Measurements from ENCODE around the gene WASHC3.
"Not testable (repeated sequence)": the region's sequence is repeated elsewhere in the genome, so short reads cannot be mapped to it uniquely, and the experiment has no call there.

The WASHC3 gene

DNA sequence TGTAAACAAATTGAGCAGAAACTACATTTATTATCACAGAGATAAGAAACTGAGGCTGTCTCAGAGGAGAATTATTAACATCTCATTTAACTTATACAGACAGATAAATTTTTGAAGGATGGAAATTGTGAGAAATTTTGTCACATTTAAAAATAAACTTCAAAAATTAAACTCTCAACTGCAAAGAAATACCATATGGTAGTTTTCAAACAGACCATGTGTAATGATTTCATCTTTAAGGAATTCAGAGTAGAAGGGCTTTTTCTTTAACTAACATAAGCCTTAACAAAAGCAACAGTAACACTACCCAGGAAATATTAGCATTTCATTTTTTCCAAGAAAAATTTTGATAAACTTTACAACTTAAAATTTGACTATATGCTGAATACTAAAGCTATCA lies 31.5 kb upstream of the WASHC3 start:
- TF ChIP-seq, protein P1, sequence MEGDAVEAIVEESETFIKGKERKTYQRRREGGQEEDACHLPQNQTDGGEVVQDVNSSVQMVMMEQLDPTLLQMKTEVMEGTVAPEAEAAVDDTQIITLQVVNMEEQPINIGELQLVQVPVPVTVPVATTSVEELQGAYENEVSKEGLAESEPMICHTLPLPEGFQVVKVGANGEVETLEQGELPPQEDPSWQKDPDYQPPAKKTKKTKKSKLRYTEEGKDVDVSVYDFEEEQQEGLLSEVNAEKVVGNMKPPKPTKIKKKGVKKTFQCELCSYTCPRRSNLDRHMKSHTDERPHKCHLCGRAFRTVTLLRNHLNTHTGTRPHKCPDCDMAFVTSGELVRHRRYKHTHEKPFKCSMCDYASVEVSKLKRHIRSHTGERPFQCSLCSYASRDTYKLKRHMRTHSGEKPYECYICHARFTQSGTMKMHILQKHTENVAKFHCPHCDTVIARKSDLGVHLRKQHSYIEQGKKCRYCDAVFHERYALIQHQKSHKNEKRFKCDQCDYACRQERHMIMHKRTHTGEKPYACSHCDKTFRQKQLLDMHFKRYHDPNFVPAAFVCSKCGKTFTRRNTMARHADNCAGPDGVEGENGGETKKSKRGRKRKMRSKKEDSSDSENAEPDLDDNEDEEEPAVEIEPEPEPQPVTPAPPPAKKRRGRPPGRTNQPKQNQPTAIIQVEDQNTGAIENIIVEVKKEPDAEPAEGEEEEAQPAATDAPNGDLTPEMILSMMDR (IDR thresholded peaks at IDR 0.05; ENCODE audit: borderline replicate concordance, extremely low read depth, low read length, poor library complexity, severe bottlenecking): no peak
- no peak for TF ChIP-seq EZH2 (IDR thresholded peaks at IDR 0.05; ENCODE audit: borderline replicate concordance, low read depth, low read length, severe bottlenecking)
- Histone ChIP-seq H2AFZ (ENCODE audit: low read depth, low read length) (no peak overlapping the region), H3K4me2 (ENCODE audit: insufficient read depth, low read length) (no peak overlapping the region), H3K9me3 (ENCODE audit: insufficient read depth, low read length, severe bottlenecking) (peaks cover 6% of the 10 kb centered on the region), H3K4me1 (ENCODE audit: insufficient read depth, low read length) (no peaks in the 10 kb centered on the region), H4K20me1 (ENCODE audit: insufficient read depth, low read length) (no peaks in the 10 kb centered on the region), H3K36me3 (ENCODE audit: insufficient read depth, low read length) (peaks cover 51% of the 10 kb centered on the region), H3K27ac (ENCODE audit: low read length) (no peak overlapping the region), H3K4me3 (ENCODE audit: low read depth in 1 of 2, low read length in 2 of 2) (no peak overlapping the region), H3K27me3 (ENCODE audit: insufficient read depth, low read length, poor library complexity) (no peaks in the 10 kb centered on the region), H3K9ac (ENCODE audit: low read depth, low read length) (no peak overlapping the region), H3K79me2 (ENCODE audit: insufficient read depth, low read length) (no peaks in the 10 kb centered on the region; the same call in 1 of the 2 replicates)
- DNase-seq: no peak
- ATAC-seq (ENCODE audit: insufficient read depth, low read depth): no peak

DNA sequence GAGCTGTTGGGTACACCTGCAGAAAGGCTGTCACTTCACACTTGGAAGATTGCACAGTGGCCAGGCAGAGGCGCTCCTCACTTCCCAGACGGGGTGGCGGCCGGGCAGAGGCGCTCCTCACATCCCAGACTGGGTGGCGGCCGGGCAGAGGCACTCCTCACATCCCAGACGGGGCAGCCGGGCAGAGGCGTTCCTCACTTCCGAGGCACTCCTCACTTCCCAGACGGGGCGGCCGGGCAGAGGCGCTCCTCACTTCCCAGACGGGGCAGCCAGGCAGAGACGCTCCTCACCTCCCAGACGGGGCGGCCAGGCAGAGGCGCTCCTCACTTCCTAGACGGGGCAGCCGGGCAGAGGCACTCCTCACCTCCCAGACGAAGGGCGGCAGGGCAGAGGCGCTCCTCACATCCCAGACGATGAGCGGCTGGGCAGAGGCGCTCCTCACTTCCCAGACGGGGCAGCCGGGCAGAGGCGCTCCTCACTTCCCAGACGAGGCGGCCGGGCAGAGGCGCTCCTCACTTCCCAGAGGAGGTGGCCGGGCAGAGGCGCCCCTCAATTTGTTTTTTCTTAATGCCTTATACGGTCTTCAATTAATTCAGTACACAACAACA lies 27.5 kb upstream of the WASHC3 start:
- DNase-seq: peak; percentile 13
- H3K4me3 ChIP-seq (ENCODE audit: low read depth in 1 of 2, low read length in 2 of 2); H3K79me2 ChIP-seq (ENCODE audit: insufficient read depth, low read length); H3K9me3 ChIP-seq (ENCODE audit: insufficient read depth, low read length, severe bottlenecking); H3K27me3 ChIP-seq (ENCODE audit: insufficient read depth, low read length, poor library complexity); H4K20me1 ChIP-seq (ENCODE audit: insufficient read depth, low read length); ATAC-seq (ENCODE audit: insufficient read depth, low read depth); H3K27ac ChIP-seq (ENCODE audit: low read length); H3K4me1 ChIP-seq (ENCODE audit: insufficient read depth, low read length); H2AFZ ChIP-seq (ENCODE audit: low read depth, low read length); H3K4me2 ChIP-seq (ENCODE audit: insufficient read depth, low read length); H3K9ac ChIP-seq (ENCODE audit: low read depth, low read length): not testable (repeated sequence)
- peaks cover 47% of the 10 kb centered on the region for H3K36me3 ChIP-seq (ENCODE audit: insufficient read depth, low read length)

DNA sequence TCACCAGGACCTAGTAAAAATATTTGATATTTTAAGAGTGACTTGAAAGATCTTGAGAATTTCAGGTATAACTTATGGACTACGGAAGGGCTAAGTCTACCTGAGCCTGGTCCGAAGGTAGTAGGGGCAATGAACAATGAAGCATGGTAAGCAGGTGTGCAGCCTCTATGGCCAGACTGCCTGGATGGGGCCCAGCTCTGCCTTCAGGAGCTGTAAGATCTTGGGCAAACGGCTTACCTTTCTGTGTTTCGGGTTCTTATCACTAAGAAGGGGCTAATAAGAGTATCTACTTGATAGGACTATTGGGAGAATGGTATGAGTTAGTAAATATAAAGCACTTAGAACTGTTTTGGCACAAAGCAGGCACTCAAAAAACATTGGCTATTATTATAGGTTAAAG lies 19.1 kb upstream of the WASHC3 start:
- H3K9me3 ChIP-seq (ENCODE audit: insufficient read depth, low read length, severe bottlenecking): no peaks in the 10 kb centered on the region
- no peaks in the 10 kb centered on the region for H3K27me3 ChIP-seq (ENCODE audit: insufficient read depth, low read length, poor library complexity)
- no peak overlapping the region for H2AFZ ChIP-seq (ENCODE audit: low read depth, low read length)
- no peak overlapping the region for H3K9ac ChIP-seq (ENCODE audit: low read depth, low read length)
- H4K20me1 ChIP-seq (ENCODE audit: insufficient read depth, low read length): no peaks in the 10 kb centered on the region
- TF ChIP-seq EZH2 (IDR thresholded peaks at IDR 0.05; ENCODE audit: borderline replicate concordance, low read depth, low read length, severe bottlenecking): no peak
- TF ChIP-seq, protein P1 (IDR thresholded peaks at IDR 0.05; ENCODE audit: borderline replicate concordance, extremely low read depth, low read length, poor library complexity, severe bottlenecking): no peak
- no peak overlapping the region for H3K4me2 ChIP-seq (ENCODE audit: insufficient read depth, low read length)
- no peak for ATAC-seq (ENCODE audit: insufficient read depth, low read depth)
- no peaks in the 10 kb centered on the region for H3K79me2 ChIP-seq (ENCODE audit: insufficient read depth, low read length)
- H3K36me3 ChIP-seq (ENCODE audit: insufficient read depth, low read length): peaks cover 86% of the 10 kb centered on the region
- no peak overlapping the region for H3K4me3 ChIP-seq (ENCODE audit: low read depth in 1 of 2, low read length in 2 of 2)
- H3K27ac ChIP-seq (ENCODE audit: low read length): no peak overlapping the region
- no peaks in the 10 kb centered on the region for H3K4me1 ChIP-seq (ENCODE audit: insufficient read depth, low read length)
- DNase-seq: no peak

DNA sequence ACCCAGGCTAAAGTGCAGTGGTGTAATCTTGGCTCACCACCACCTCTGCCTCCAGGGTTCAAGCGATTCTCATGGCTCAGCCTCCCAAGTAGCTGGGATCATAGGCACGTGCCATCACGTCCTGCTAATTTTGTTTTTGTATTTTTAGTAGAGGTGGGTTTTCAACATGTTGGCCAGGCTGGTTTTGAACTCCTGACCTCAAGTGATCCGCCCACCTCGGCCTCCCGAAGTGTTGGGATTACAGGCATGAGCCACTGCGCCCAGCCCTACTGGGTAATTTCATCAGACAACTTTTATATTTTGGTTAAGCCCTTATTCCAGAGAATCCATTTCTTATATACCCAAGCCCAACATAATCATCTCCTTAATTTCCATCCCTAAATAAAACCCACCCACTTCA lies 10.3 kb upstream of the WASHC3 start:
- not testable (repeated sequence) for H3K27me3 ChIP-seq (ENCODE audit: insufficient read depth, low read length, poor library complexity); H3K79me2 ChIP-seq (ENCODE audit: insufficient read depth, low read length); H3K9ac ChIP-seq (ENCODE audit: low read depth, low read length); H3K27ac ChIP-seq (ENCODE audit: low read length); H3K4me3 ChIP-seq (ENCODE audit: low read depth in 1 of 2, low read length in 2 of 2); H3K9me3 ChIP-seq (ENCODE audit: insufficient read depth, low read length, severe bottlenecking); H4K20me1 ChIP-seq (ENCODE audit: insufficient read depth, low read length); ATAC-seq (ENCODE audit: insufficient read depth, low read depth); DNase-seq; H3K4me1 ChIP-seq (ENCODE audit: insufficient read depth, low read length); H3K4me2 ChIP-seq (ENCODE audit: insufficient read depth, low read length); H2AFZ ChIP-seq (ENCODE audit: low read depth, low read length)
- peaks cover 37% of the 10 kb centered on the region for H3K36me3 ChIP-seq (ENCODE audit: insufficient read depth, low read length)

All from DND-41 (cell line).